ENCODE data around the gene OSBPL6.

DNA sequence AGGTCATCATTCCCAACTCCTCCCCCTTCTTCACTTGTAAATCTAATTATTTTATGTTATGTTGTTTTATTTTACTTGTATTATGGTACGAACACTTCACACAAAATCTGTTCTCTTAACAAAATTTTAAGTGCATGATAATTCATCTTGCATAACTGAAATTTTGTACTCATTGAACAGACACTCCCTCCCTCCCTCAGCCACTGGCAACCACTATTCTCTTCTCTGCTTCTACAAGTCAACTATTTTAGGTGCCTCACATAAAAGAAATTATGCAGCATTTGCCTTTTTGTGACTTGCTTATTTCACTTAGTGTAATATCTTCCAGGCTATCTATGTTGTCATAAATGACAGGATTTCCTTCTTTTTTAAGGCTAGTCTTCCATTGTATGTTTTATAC is 30.4 kb upstream of the OSBPL6 start:
- TF ChIP-seq POLR2A (IDR thresholded peaks at IDR 0.05; ENCODE audit: low read depth, low read length) (no peak), CHD2 (IDR thresholded peaks at IDR 0.05; ENCODE audit: borderline replicate concordance, low read depth, low read length) (no peak)
